ENCODE measurements around the gene TSPAN19.

TSPAN19 gene

GRCh38 chr12:84998341-84998740 is 37.7 kb downstream of the TSPAN19 start:
- TF ChIP-seq CTCF (IDR thresholded peaks at IDR 0.05) = no peak

- TF ChIP-seq CTCF (IDR thresholded peaks at IDR 0.05) = no peak
Measured at GRCh38 chr12:84996759-84997158, 39.3 kb downstream of the TSPAN19 start.

GRCh38 chr12:84995641-84996040 is 40.4 kb downstream of the TSPAN19 start:
- TF ChIP-seq CTCF (IDR thresholded peaks at IDR 0.05) = no peak

GRCh38 chr12:84994426-84994825 is 41.7 kb downstream of the TSPAN19 start:
- no peak for TF ChIP-seq CTCF (IDR thresholded peaks at IDR 0.05)

- no peak for TF ChIP-seq CTCF (IDR thresholded peaks at IDR 0.05)
Measured at GRCh38 chr12:84986586-84986985, 49.5 kb downstream of the TSPAN19 start.

GRCh38 chr12:84986117-84986516 is 50.0 kb downstream of the TSPAN19 start:
- no peak for TF ChIP-seq CTCF (IDR thresholded peaks at IDR 0.05)

GRCh38 chr12:84983289-84983688 is 52.8 kb downstream of the TSPAN19 start:
- no peak for TF ChIP-seq CTCF (IDR thresholded peaks at IDR 0.05)

GRCh38 chr12:84982888-84983287 is 53.2 kb downstream of the TSPAN19 start:
- TF ChIP-seq CTCF (IDR thresholded peaks at IDR 0.05) = no peak

Measured in LNCAP (cell line).